ENCODE measurements around the gene C11orf24. TPM values are rescaled to one million over a fixed set of nuclear protein-coding genes. Genes with fewer than 3 reads are reported as not detected.

C11orf24 gene
- polyA plus RNA-seq, 3 donors, result 9.5 to 21.8 (median 12.6) TPM

DNA sequence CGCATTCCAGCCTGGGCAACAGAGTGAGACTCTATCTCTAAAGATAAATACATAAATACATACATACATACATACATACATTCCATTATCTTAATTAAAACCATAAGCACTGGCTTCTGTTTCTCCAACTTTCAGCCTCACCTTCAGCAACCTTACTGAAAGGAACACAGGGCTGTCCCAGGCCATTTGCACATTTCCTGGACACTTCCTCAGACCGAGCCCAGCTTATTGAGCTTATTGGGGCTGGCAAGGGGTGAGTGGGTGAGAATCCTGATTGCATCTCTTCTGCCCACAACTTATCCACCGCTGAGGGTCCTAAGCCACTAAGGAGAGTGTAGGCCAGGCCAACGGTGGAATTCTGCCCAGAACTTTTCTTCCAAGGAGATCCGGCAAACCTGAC is 24.2 kb upstream of the C11orf24 start:
- intact Hi-C loops (cut with micrococcal nuclease), result no loop called here
- Histone ChIP-seq H4K20me1 (ENCODE audit: insufficient read depth, low read length) (no peaks in the 10 kb centered on the region), H3K79me2 (ENCODE audit: insufficient read depth, low read length) (no peaks in the 10 kb centered on the region), H3K9me3 (replicated peaks in 1 of 2; ENCODE audit: control insufficient read depth in 1 of 2, insufficient read depth in 1 of 2, low read length in 2 of 2) (no peaks in the 10 kb centered on the region), H3K36me3 (replicated peaks in 1 of 2; ENCODE audit: control insufficient read depth in 1 of 2, insufficient read depth in 2 of 2, low read length in 2 of 2) (no peaks in the 10 kb centered on the region), H3K4me2 (replicated peaks; ENCODE audit: extremely low read depth, low read length, poor library complexity, severe bottlenecking) (no peak overlapping the region), H3K27me3 (ENCODE audit: control insufficient read depth in 2 of 2, insufficient read depth in 2 of 2, low read length in 2 of 2) (no peaks in the 10 kb centered on the region), H3K4me3 (replicated peaks in 1 of 3; ENCODE audit: low read depth in 2 of 3, low read length in 3 of 3) (no peak overlapping the region), H2AFZ (ENCODE audit: insufficient read depth, low read depth, low read length, poor library complexity, severe bottlenecking) (no peak overlapping the region), H3K27ac (ENCODE audit: low read depth in 1 of 2, low read length in 2 of 2) (no peak overlapping the region), H3K4me1 (ENCODE audit: control insufficient read depth in 1 of 2, insufficient read depth in 2 of 2, low read length in 2 of 2) (peaks cover 7 to 10% of the 10 kb centered on the region in 2 donors), H3K9ac (ENCODE audit: insufficient read depth, low read length, poor library complexity, severe bottlenecking) (no peak overlapping the region)
- H3K4me3 Mint-ChIP-seq, result no peak overlapping the region
- no peak for TF ChIP-seq CTCF (IDR thresholded peaks at IDR 0.05)
- no peak overlapping the region for H3K27ac Mint-ChIP-seq
- H3K9me3 Mint-ChIP-seq, result no peaks in the 10 kb centered on the region
- 100% methylated on average over 1 of the region's 5 CpGs for WGBS (ENCODE audit: insufficient coverage)
- peaks cover 15% of the 10 kb centered on the region for H3K4me1 Mint-ChIP-seq
- peaks cover 1 to 9% (median 2%) of the 10 kb centered on the region in 3 donors for H3K27me3 Mint-ChIP-seq (ENCODE audit: low read depth in 3 of 3)
- H3K36me3 Mint-ChIP-seq, result no peaks in the 10 kb centered on the region
- DNase-seq, result no peak

GRCh38 chr11:68295271-68295670 is 23.5 kb upstream of the C11orf24 start:
- Histone ChIP-seq H3K9ac (ENCODE audit: insufficient read depth, low read length, poor library complexity, severe bottlenecking) (no peak overlapping the region), H3K36me3 (replicated peaks in 1 of 2; ENCODE audit: control insufficient read depth in 1 of 2, insufficient read depth in 2 of 2, low read length in 2 of 2) (no peaks in the 10 kb centered on the region), H3K4me3 (replicated peaks in 1 of 3; ENCODE audit: low read depth in 2 of 3, low read length in 3 of 3) (no peak overlapping the region), H2AFZ (ENCODE audit: insufficient read depth, low read depth, low read length, poor library complexity, severe bottlenecking) (no peak overlapping the region), H3K27me3 (ENCODE audit: control insufficient read depth in 2 of 2, insufficient read depth in 2 of 2, low read length in 2 of 2) (no peaks in the 10 kb centered on the region), H3K4me1 (ENCODE audit: control insufficient read depth in 1 of 2, insufficient read depth in 2 of 2, low read length in 2 of 2) (peaks cover 7 to 10% of the 10 kb centered on the region in 2 donors), H3K4me2 (replicated peaks; ENCODE audit: extremely low read depth, low read length, poor library complexity, severe bottlenecking) (no peak overlapping the region), H3K9me3 (replicated peaks in 1 of 2; ENCODE audit: control insufficient read depth in 1 of 2, insufficient read depth in 1 of 2, low read length in 2 of 2) (no peaks in the 10 kb centered on the region), H3K27ac (ENCODE audit: low read depth in 1 of 2, low read length in 2 of 2) (no peak overlapping the region), H3K79me2 (ENCODE audit: insufficient read depth, low read length) (no peaks in the 10 kb centered on the region), H4K20me1 (ENCODE audit: insufficient read depth, low read length) (no peaks in the 10 kb centered on the region)
- no CpG with 5 or more reads among the region's 1 CpG for WGBS (ENCODE audit: insufficient coverage)
- H3K36me3 Mint-ChIP-seq, result no peaks in the 10 kb centered on the region
- H3K27ac Mint-ChIP-seq, result no peak overlapping the region
- no peak overlapping the region for H3K4me3 Mint-ChIP-seq
- DNase-seq, result no peak
- H3K9me3 Mint-ChIP-seq, result peaks cover 0 to 2% (median 0%) of the 10 kb centered on the region in 7 donors
- peaks cover 1 to 9% (median 2%) of the 10 kb centered on the region in 3 donors for H3K27me3 Mint-ChIP-seq (ENCODE audit: low read depth in 3 of 3)
- peaks cover 15% of the 10 kb centered on the region for H3K4me1 Mint-ChIP-seq
- intact Hi-C loops (cut with micrococcal nuclease), result no loop called here
- no peak for TF ChIP-seq CTCF (IDR thresholded peaks at IDR 0.05)

All from CD14-positive monocyte (primary cell).